ENCODE results near the gene USP24. TPM values are rescaled to one million over a fixed set of nuclear protein-coding genes. Genes with fewer than 3 reads are reported as not detected.
"Not testable (repeated sequence)": the region's sequence is repeated elsewhere in the genome, so short reads cannot be mapped to it uniquely, and the experiment has no call there.

USP24 gene
- total RNA-seq, 1 donor from 2014 or later: 30.8 TPM

GRCh38 chr1:55200667-55201066 is 14.5 kb downstream of the USP24 start:
- FAIRE-seq: no peak

GRCh38 chr1:55199735-55200134 is 15.4 kb downstream of the USP24 start:
- H3K27ac Mint-ChIP-seq (ENCODE audit: unreplicated experiment); FAIRE-seq; H3K27ac ChIP-seq (ENCODE audit: low read depth, low read length); H3K9me3 Mint-ChIP-seq (ENCODE audit: unreplicated experiment); H3K9ac ChIP-seq (ENCODE audit: low read length); H3K36me3 Mint-ChIP-seq (ENCODE audit: low read depth, unreplicated experiment); H3K9me3 ChIP-seq (ENCODE audit: insufficient read depth, low read depth, low read length); H3K36me3 ChIP-seq (ENCODE audit: insufficient read depth, low read length); H3K27me3 Mint-ChIP-seq (ENCODE audit: low read depth, unreplicated experiment); H2AFZ ChIP-seq (ENCODE audit: low read depth, low read length); H3K4me2 ChIP-seq (ENCODE audit: low read length); H3K4me1 Mint-ChIP-seq (ENCODE audit: low read depth, unreplicated experiment); H3K4me3 Mint-ChIP-seq (ENCODE audit: unreplicated experiment); DNase-seq (ENCODE audit: low read depth); H3K4me1 ChIP-seq (ENCODE audit: insufficient read depth, low read length); H3K4me3 ChIP-seq (ENCODE audit: insufficient read depth, low read depth, low read length); H3K27me3 ChIP-seq (ENCODE audit: insufficient read depth, low read length): not testable (repeated sequence)
- Histone ChIP-seq H3K79me2 (ENCODE audit: insufficient read depth, low read length) (peaks cover 80% of the 10 kb centered on the region), H4K20me1 (ENCODE audit: insufficient read depth, low read length) (peaks cover 73% of the 10 kb centered on the region)

More at GRCh38 chr1:55200667-55201066, 14.5 kb downstream of the USP24 start:
- Mint-ChIP-seq H3K4me3 (ENCODE audit: unreplicated experiment) (no peak overlapping the region), H3K36me3 (ENCODE audit: low read depth, unreplicated experiment) (peaks cover 4% of the 10 kb centered on the region), H3K27me3 (ENCODE audit: low read depth, unreplicated experiment) (no peaks in the 10 kb centered on the region), H3K9me3 (ENCODE audit: unreplicated experiment) (no peaks in the 10 kb centered on the region), H3K27ac (ENCODE audit: unreplicated experiment) (no peak overlapping the region), H3K4me1 (ENCODE audit: low read depth, unreplicated experiment) (peaks cover 6% of the 10 kb centered on the region)
- Histone ChIP-seq H3K9me3 (ENCODE audit: insufficient read depth, low read depth, low read length) (no peaks in the 10 kb centered on the region), H2AFZ (ENCODE audit: low read depth, low read length) (no peak overlapping the region), H3K27me3 (ENCODE audit: insufficient read depth, low read length) (no peaks in the 10 kb centered on the region), H3K4me1 (ENCODE audit: insufficient read depth, low read length) (no peaks in the 10 kb centered on the region), H3K27ac (ENCODE audit: low read depth, low read length) (no peak overlapping the region), H4K20me1 (ENCODE audit: insufficient read depth, low read length) (peaks cover 71% of the 10 kb centered on the region), H3K9ac (ENCODE audit: low read length) (no peak overlapping the region), H3K36me3 (ENCODE audit: insufficient read depth, low read length) (no peaks in the 10 kb centered on the region), H3K79me2 (ENCODE audit: insufficient read depth, low read length) (peaks cover 80% of the 10 kb centered on the region), H3K4me3 (ENCODE audit: insufficient read depth, low read depth, low read length) (no peak overlapping the region), H3K4me2 (ENCODE audit: low read length) (no peak overlapping the region)
- DNase-seq (ENCODE audit: low read depth): no peak
- TF ChIP-seq EZH2 (IDR thresholded peaks at IDR 0.05; ENCODE audit: insufficient read depth, low read length): no peak
- TF ChIP-seq, protein P1, sequence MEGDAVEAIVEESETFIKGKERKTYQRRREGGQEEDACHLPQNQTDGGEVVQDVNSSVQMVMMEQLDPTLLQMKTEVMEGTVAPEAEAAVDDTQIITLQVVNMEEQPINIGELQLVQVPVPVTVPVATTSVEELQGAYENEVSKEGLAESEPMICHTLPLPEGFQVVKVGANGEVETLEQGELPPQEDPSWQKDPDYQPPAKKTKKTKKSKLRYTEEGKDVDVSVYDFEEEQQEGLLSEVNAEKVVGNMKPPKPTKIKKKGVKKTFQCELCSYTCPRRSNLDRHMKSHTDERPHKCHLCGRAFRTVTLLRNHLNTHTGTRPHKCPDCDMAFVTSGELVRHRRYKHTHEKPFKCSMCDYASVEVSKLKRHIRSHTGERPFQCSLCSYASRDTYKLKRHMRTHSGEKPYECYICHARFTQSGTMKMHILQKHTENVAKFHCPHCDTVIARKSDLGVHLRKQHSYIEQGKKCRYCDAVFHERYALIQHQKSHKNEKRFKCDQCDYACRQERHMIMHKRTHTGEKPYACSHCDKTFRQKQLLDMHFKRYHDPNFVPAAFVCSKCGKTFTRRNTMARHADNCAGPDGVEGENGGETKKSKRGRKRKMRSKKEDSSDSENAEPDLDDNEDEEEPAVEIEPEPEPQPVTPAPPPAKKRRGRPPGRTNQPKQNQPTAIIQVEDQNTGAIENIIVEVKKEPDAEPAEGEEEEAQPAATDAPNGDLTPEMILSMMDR (IDR thresholded peaks at IDR 0.05; ENCODE audit: insufficient read depth, low read depth, low read length): no peak

- Mint-ChIP-seq H3K36me3 (ENCODE audit: low read depth, unreplicated experiment) (peaks cover 9% of the 10 kb centered on the region), H3K4me1 (ENCODE audit: low read depth, unreplicated experiment) (no peaks in the 10 kb centered on the region), H3K27me3 (ENCODE audit: low read depth, unreplicated experiment) (no peaks in the 10 kb centered on the region), H3K27ac (ENCODE audit: unreplicated experiment) (no peak overlapping the region), H3K4me3 (ENCODE audit: unreplicated experiment) (no peak overlapping the region), H3K9me3 (ENCODE audit: unreplicated experiment) (no peaks in the 10 kb centered on the region)
- no peak overlapping the region for H2AFZ ChIP-seq (ENCODE audit: low read depth, low read length)
- no peak for FAIRE-seq
- no peak for DNase-seq (ENCODE audit: low read depth)
- no peak overlapping the region for H3K4me2 ChIP-seq (ENCODE audit: low read length)
- H3K27me3 ChIP-seq (ENCODE audit: insufficient read depth, low read length): no peaks in the 10 kb centered on the region
- H4K20me1 ChIP-seq (ENCODE audit: insufficient read depth, low read length): peaks cover 72% of the 10 kb centered on the region
- peaks cover 81% of the 10 kb centered on the region for H3K79me2 ChIP-seq (ENCODE audit: insufficient read depth, low read length)
- no peak overlapping the region for H3K4me3 ChIP-seq (ENCODE audit: insufficient read depth, low read depth, low read length)
- H3K9me3 ChIP-seq (ENCODE audit: insufficient read depth, low read depth, low read length): no peaks in the 10 kb centered on the region
- H3K4me1 ChIP-seq (ENCODE audit: insufficient read depth, low read length): no peaks in the 10 kb centered on the region
- H3K9ac ChIP-seq (ENCODE audit: low read length): no peak overlapping the region
- H3K36me3 ChIP-seq (ENCODE audit: insufficient read depth, low read length): no peaks in the 10 kb centered on the region
- TF ChIP-seq EZH2 (IDR thresholded peaks at IDR 0.05; ENCODE audit: insufficient read depth, low read length): no peak
- TF ChIP-seq, protein P1 (IDR thresholded peaks at IDR 0.05; ENCODE audit: insufficient read depth, low read depth, low read length): no peak
- H3K27ac ChIP-seq (ENCODE audit: low read depth, low read length): no peak overlapping the region
These were observed 17.1 kb downstream of the USP24 start for GRCh38 chr1:55198044-55198443.

Data from astrocyte (in vitro differentiated cells and primary cell).